Measurements from ENCODE around the gene PJVK. TPM values are rescaled to one million over a fixed set of nuclear protein-coding genes. Genes with fewer than 3 reads are reported as not detected.

PJVK gene
- total RNA-seq, 1 donor from 2014 or later, result 7.4 TPM

GRCh38 chr2:178436662-178437061 lies 14.5 kb upstream of the PJVK start:
- no peak overlapping the region for H3K4me3 Mint-ChIP-seq (ENCODE audit: unreplicated experiment)
- TF ChIP-seq CTCF (IDR thresholded peaks at IDR 0.05), result no peak
- H3K27ac Mint-ChIP-seq (ENCODE audit: unreplicated experiment), result no peak overlapping the region
- H3K27me3 Mint-ChIP-seq (ENCODE audit: unreplicated experiment), result no peaks in the 10 kb centered on the region
- DNase-seq (ENCODE audit: extremely low spot score, unreplicated experiment), result no peak
- H3K4me1 Mint-ChIP-seq (ENCODE audit: unreplicated experiment), result no peaks in the 10 kb centered on the region
- H3K9me3 Mint-ChIP-seq (ENCODE audit: unreplicated experiment), result no peaks in the 10 kb centered on the region
- H3K36me3 Mint-ChIP-seq (ENCODE audit: unreplicated experiment), result peaks cover 58% of the 10 kb centered on the region

GRCh38 chr2:178441426-178441825 lies 9.8 kb upstream of the PJVK start:
- H3K27ac Mint-ChIP-seq (ENCODE audit: unreplicated experiment), result no peak overlapping the region
- no peaks in the 10 kb centered on the region for H3K4me1 Mint-ChIP-seq (ENCODE audit: unreplicated experiment)
- H3K36me3 Mint-ChIP-seq (ENCODE audit: unreplicated experiment), result peaks cover 61% of the 10 kb centered on the region

GRCh38 chr2:178448968-178449661 lies 2.1 kb upstream of the PJVK start:
- no peak for TF ChIP-seq CTCF (IDR thresholded peaks at IDR 0.05)
- DNase-seq (ENCODE audit: extremely low spot score, unreplicated experiment), result no peak
- Mint-ChIP-seq H3K36me3 (ENCODE audit: unreplicated experiment) (peaks cover 33% of the 10 kb centered on the region), H3K27ac (ENCODE audit: unreplicated experiment) (peak overlapping the region; percentile 74), H3K4me1 (ENCODE audit: unreplicated experiment) (peaks cover 32% of the 10 kb centered on the region), H3K4me3 (ENCODE audit: unreplicated experiment) (peak overlapping the region; percentile 82), H3K9me3 (ENCODE audit: unreplicated experiment) (no peaks in the 10 kb centered on the region), H3K27me3 (ENCODE audit: unreplicated experiment) (no peaks in the 10 kb centered on the region)

More at GRCh38 chr2:178441426-178441825, 9.8 kb upstream of the PJVK start:
- Mint-ChIP-seq H3K4me3 (ENCODE audit: unreplicated experiment) (no peak overlapping the region), H3K27me3 (ENCODE audit: unreplicated experiment) (no peaks in the 10 kb centered on the region), H3K9me3 (ENCODE audit: unreplicated experiment) (no peaks in the 10 kb centered on the region)
- no peak for TF ChIP-seq CTCF (IDR thresholded peaks at IDR 0.05)
- DNase-seq (ENCODE audit: extremely low spot score, unreplicated experiment), result no peak

- Mint-ChIP-seq H3K36me3 (ENCODE audit: unreplicated experiment) (peaks cover 27% of the 10 kb centered on the region), H3K9me3 (ENCODE audit: unreplicated experiment) (no peaks in the 10 kb centered on the region), H3K27me3 (ENCODE audit: unreplicated experiment) (no peaks in the 10 kb centered on the region), H3K4me1 (ENCODE audit: unreplicated experiment) (peaks cover 32% of the 10 kb centered on the region), H3K4me3 (ENCODE audit: unreplicated experiment) (peak overlapping the region; percentile 82), H3K27ac (ENCODE audit: unreplicated experiment) (peak overlapping the region; percentile 74)
- DNase-seq (ENCODE audit: extremely low spot score, unreplicated experiment), result no peak
- TF ChIP-seq CTCF (IDR thresholded peaks at IDR 0.05), result no peak
These were observed 1.3 kb upstream of the PJVK start for GRCh38 chr2:178449700-178450523.

GRCh38 chr2:178450524-178450773 lies 729 bp upstream of the PJVK start:
- Mint-ChIP-seq H3K9me3 (ENCODE audit: unreplicated experiment) (no peaks in the 10 kb centered on the region), H3K4me3 (ENCODE audit: unreplicated experiment) (peak overlapping the region; percentile 82), H3K4me1 (ENCODE audit: unreplicated experiment) (peaks cover 32% of the 10 kb centered on the region), H3K36me3 (ENCODE audit: unreplicated experiment) (peaks cover 22% of the 10 kb centered on the region), H3K27ac (ENCODE audit: unreplicated experiment) (peak overlapping the region; percentile 74), H3K27me3 (ENCODE audit: unreplicated experiment) (no peaks in the 10 kb centered on the region)
- TF ChIP-seq CTCF (IDR thresholded peaks at IDR 0.05), result no peak
- DNase-seq (ENCODE audit: extremely low spot score, unreplicated experiment), result no peak
